ENCODE results near the gene VARS1.
A peak's percentile ranks its signal among the peaks of the same experiment; 100 is the strongest.

Gene VARS1

DNA sequence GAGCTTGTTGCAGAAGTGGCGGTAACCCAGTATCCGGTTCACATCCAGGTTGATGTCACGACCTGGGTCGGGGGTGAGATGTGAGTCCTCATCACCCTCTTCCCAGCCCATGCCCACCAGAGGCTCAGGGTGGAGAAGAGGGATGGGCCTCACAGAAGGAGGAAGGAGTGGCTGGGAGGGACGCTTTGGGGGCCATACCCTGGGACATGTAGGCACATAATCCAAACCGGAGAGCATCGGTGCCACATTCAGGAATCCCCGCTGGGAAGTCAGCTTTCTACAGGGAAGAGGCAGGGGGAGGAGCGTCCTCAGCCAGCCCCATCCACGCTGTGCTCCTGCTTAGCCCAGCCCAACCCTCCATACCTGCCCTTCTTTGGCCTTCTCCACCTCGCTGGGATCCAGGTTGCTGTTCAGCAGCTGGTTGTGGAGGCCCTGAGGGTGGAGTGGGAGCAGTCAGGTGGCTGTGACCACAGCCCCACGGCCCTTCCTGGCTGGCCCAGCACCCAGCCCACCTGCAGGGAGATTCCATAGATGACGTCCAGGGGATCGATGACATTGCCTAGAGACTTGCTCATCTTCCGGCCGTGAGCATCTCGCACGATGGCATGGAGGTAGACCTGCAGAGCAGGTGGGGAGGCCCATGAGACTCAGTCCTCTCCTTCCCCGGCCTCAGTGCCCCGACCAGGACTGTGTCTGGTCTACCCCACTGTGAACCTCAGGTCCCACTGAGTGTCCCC lies 14.9 kb downstream of the VARS1 start:
- TF ChIP-seq CTCF (IDR thresholded peaks at IDR 0.05; ENCODE audit: low read depth, low read length, missing control alignments) = no peak
- DNase-seq (ENCODE audit: extremely low read depth, low read depth) = no peak
- no peak overlapping the region for H3K4me3 ChIP-seq (replicated peaks; ENCODE audit: low read depth, low read length)

- no peak for DNase-seq (ENCODE audit: extremely low read depth, low read depth)
- no peak for TF ChIP-seq CTCF (IDR thresholded peaks at IDR 0.05; ENCODE audit: low read depth, low read length, missing control alignments)
- H3K4me3 ChIP-seq (replicated peaks; ENCODE audit: low read depth, low read length) = no peak overlapping the region
These were observed 15.6 kb downstream of the VARS1 start for GRCh38 chr6:31779908-31780307.

DNA sequence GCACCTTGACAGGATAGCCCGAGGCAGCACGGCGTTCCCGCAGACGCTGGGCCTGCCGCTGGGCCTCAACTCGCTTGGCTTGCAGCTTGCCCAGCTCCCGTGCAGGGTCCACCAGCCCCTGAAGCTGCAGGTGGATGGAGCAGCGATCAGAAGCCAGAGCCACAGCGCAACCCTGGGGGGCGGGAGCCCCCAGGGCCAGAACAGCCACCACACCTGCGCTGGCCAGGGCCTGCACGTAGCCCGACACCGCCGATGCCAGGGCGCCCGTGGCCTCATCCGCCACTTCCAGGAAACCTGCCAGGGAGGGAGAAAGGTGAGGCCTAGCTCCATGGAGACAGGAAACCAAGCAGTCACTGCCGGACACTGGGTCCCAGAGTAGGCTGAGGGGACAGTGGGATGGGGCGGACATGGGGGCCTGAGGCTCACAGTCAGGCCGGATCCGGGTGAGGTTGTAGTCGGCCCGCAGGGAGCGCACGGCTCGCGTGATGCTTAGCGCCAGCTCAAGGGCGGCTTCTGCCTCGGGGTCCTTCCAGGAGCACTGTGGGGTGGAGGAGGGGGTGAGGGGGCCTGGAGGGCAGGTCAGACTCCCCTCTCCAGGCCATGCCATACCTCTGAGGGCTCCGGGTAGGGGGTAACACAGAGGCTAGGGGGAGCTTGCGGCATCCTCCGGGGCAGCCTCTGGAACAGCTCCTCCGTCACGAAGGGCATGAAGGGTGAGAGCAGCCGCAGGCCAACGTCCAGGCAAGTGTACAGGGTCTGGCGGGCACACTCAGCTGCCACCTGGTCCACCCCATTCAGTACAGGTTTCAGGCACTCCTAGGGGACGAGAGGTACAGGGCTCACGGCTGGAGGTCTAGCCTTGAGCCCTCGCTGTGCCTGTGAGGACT lies 16.3 kb downstream of the VARS1 start:
- no peak for DNase-seq (ENCODE audit: extremely low read depth, low read depth)
- no peak overlapping the region for H3K4me3 ChIP-seq (replicated peaks; ENCODE audit: low read depth, low read length)
- TF ChIP-seq CTCF (IDR thresholded peaks at IDR 0.05; ENCODE audit: low read depth, low read length, missing control alignments) = no peak

DNA sequence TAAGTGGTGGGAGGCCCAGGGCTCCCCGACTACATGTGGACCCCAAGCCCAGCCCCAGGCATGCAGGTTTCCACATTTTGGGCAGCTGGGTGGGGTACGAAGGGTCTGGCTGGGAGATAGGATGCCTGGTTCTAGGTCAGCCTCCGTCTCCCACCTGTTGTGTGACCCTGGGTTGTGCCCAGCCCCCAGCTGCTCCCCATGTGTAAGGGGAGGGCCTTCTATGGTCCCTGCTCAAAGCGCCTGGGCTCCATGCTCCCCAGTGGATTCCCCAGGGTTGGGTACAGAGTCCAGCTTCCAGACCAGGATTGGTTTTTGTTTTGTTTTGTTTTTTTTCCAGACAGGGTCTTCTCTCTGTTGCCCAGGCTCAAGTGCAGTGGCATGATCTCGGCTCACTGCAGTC lies 17.4 kb downstream of the VARS1 start:
- no peak for TF ChIP-seq CTCF (IDR thresholded peaks at IDR 0.05; ENCODE audit: low read depth, low read length, missing control alignments)
- no peak for DNase-seq (ENCODE audit: extremely low read depth, low read depth)
- H3K4me3 ChIP-seq (replicated peaks; ENCODE audit: low read depth, low read length) = no peak overlapping the region

DNA sequence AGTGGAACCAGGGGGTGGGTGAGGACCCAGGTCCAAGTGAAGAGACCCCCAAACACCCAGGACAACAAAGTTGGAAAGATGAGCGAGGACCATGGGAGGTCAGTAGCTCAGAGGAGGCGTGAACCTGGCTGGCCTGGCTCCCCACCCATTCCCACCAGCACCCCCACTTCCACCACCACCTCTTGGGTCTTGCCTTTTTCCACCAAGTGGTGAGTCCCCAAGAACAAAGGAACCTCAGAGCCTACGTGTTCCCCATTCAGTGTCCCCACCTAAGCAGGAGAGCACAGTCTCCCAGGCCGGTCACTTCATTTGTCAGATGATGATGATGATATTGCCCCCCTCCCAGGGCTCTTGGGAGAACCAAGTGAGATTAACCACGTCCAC lies 17.9 kb downstream of the VARS1 start:
- H3K4me3 ChIP-seq (replicated peaks; ENCODE audit: low read depth, low read length) = no peak overlapping the region
- TF ChIP-seq CTCF (IDR thresholded peaks at IDR 0.05; ENCODE audit: low read depth, low read length, missing control alignments) = no peak
- DNase-seq (ENCODE audit: extremely low read depth, low read depth) = no peak

GRCh38 chr6:31776989-31777666 lies 18.4 kb downstream of the VARS1 start, which contains the start of gene VWA7:
VWA7 (minus strand) TSS chr6:31777328; CDS start chr6:31776779, 549 bp downstream.
- peak; percentile 44 for DNase-seq (ENCODE audit: extremely low read depth, low read depth)
- no peak for TF ChIP-seq CTCF (IDR thresholded peaks at IDR 0.05; ENCODE audit: low read depth, low read length, missing control alignments)
- no peak within 1 kb of the TSS for H3K4me3 ChIP-seq (replicated peaks; ENCODE audit: low read depth, low read length)

Data from HFF-Myc (cell line).